GM18519 (cell line): Measurements from ENCODE around the gene VEZT.
"Not testable (repeated sequence)": the region's sequence is repeated elsewhere in the genome, so short reads cannot be mapped to it uniquely, and the experiment has no call there.

Experiments used
- ATAC-seq: cut with Tn5 transposase; IDR thresholded peaks from one replicate; pipeline ENCODE4 v1.9.1; 2021; ENCODE audit warnings: mild to moderate bottlenecking, moderate library complexity; ENCODE audit not compliant: unreplicated experiment, low FRiP score

Gene VEZT, protein sequence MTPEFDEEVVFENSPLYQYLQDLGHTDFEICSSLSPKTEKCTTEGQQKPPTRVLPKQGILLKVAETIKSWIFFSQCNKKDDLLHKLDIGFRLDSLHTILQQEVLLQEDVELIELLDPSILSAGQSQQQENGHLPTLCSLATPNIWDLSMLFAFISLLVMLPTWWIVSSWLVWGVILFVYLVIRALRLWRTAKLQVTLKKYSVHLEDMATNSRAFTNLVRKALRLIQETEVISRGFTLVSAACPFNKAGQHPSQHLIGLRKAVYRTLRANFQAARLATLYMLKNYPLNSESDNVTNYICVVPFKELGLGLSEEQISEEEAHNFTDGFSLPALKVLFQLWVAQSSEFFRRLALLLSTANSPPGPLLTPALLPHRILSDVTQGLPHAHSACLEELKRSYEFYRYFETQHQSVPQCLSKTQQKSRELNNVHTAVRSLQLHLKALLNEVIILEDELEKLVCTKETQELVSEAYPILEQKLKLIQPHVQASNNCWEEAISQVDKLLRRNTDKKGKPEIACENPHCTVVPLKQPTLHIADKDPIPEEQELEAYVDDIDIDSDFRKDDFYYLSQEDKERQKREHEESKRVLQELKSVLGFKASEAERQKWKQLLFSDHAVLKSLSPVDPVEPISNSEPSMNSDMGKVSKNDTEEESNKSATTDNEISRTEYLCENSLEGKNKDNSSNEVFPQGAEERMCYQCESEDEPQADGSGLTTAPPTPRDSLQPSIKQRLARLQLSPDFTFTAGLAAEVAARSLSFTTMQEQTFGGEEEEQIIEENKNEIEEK

DNA sequence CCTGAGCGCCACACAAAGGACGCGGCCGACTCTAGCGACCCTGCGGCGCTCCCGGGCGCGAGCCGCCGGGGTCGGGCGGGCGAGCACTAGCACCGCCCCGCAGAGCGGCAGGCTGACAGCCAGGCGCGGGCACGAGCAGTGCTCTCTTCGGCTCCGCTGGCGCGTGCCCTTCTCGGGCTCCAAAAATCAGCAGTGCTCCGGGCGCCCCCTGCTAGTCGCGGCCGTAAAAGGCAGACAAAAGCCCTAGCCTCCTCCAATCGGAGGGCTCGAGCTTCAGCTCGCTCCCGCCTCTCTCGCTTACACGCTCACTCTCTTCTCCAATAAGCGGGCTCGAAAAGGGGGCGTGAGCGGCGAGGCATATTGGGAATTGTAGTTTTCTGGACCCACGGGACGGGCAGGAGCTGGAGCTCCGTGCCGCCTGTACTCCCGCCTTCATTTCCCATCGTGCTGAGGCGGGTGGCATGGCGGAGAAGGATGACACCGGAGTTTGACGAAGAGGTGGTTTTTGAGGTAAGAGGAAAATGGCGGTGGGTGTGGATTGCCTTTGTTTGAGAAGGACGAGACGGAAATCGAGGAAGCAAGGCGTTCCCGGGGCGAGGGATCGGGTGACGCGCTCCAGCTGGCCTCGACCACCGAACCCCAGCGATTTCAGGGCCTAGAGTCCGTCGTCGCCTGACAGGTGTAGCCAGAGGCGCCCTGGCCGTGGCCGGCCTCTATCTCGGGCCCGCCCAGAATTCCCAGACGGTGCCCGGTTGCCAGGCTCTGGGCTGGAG is at the start of gene VEZT, which contains the start of gene FGD6:
TSS of gene VEZT (plus strand) at position 431 of the 773 bp plus-strand sequence. CDS start at position 475, 44 bp downstream.
TSS of gene FGD6 (minus strand) at position 91 of the 773 bp plus-strand sequence. CDS start 227 bp downstream, outside the sequence.
- peak; percentile 87 for ATAC-seq

DNA sequence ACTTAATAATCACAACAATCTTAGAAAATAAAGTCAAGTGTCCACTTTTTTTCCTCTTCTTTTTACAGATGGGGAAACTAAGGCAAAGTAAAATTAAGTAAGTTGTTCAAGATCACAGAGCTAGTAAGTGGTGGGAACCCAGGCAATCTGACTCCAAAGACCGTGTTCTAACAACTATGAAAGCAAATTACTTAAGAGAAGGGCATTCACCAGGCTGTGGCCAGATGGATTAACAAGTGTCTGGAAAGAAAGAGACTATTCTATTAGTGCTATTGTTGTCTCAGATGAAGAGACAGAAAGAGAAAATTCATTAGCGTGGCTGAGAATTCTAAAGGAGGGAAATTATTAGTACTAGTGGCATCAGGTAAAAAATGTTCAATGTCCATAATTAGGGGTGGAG is 48.9 kb upstream of the VEZT start:
- ATAC-seq, result no peak

DNA sequence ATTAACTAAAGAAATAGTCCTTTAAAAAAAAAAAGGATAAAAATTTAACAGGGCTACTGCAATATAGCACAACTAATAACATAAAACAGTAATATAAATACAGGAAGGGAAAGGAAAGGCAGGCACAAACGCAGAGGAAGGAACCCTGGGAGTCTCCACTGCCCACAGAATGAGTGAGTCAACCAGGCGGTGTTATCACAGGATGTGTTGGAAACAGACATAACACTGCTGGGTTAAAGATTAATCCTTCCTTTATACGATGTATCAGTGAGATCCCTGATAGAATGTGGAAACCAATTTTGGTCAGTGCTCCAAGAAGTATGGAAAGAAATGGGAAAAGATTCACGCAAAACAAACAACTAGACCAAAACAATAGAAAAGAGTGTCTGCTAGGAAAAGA is 48.2 kb upstream of the VEZT start:
- ATAC-seq, result no peak

DNA sequence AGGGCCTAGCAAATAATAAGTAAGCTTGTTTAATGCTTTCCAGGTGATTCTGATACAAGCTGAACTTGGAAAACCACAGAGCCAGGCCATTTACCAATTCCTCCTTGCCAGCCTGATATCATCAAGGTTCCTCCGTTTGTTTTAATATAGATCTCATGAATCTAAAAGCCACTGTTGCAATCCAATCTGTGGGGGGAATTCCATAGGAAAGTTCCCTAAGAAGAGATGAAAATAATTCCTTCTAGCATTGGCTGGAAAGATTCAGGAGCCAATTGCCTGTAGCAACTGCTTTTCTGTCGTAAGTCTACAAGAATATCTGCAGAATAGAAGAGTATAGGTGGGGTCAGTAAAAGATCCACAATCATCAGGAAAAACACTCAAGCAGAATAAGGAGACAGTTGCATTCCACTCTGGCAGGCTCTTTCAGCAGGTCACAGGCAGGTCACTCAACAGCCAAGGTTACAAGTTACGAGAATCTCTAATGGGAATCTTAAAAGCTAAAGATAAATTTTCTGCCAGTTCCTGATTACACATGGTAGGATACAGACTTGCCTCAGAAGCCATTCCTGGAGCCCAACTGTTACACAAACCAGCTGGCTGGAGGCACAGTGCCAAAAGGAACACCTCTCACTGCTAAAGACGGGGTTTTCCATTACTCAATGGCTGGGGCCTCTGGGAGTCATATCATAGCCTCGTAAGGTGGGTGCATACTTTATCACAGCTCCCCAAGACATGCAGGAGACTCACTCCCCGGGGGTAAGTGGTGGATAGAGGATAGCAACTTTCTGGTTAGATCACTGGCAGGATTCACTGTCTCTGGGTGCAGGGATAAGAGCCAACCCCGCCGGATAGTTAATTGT is 44.0 kb upstream of the VEZT start:
- ATAC-seq, result no peak

DNA sequence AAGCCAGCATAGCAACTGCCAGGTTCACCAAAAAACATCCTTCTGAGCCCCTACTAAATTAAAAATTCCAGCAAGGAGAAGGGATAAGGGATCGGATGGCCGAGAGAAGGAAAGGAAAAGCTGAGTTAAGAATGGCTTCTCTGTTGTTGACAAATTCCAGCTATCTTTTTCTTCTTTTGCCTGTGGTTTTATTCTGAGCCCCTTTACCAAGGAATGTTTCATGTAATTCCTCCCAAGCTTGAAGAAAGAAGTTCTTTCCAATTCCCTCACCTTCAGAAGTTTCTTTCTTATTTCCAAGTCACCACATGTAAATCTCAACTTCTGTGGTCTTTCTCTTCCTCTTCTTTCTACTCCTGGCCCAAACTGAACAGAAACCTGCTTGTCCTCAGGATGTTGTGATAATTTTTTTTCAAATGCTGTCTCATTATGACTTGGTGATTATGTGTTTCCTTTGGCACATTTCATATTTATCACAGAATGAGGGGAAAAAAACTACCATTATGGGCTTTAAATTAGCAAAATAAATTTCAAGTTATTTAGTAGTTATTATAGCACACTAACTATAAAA is 40.3 kb upstream of the VEZT start:
- ATAC-seq, result no peak

DNA sequence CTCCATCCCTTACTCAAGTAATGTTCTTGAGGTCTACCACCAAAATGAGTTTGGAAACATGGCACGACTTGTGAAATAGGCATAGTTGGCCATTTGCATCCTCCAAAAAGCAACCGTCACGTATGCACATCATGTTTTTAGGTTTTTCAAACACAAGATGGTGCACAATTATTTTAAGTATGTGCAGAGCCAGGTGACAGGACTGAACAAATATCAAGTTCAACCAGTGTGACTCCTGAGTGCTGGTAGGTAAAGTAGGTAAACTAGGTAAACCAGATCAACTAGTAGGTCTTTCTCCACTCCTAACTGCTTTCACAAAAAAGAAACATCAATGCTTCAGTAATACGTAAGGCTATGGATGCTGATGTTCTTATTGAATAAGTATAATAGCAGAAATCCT is 39.5 kb upstream of the VEZT start:
- no peak for ATAC-seq

DNA sequence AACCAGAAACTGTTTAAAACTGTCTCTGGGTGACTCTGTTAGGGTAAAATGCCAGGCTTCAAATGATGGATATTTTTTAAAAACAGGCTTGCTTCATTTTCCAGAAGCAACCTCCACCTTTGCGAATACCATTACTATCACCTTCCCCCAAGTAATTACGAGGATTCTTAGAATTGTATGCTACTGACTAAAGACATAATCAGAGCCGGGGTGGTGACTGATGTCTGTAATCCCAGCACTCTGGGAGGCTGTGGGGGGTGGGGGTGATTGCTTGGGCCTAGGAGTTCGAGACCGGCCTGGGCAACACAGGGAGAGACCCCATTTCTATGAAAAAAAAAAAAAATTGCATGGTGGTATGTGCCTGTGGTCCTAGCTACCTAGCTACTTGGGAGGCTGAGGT is 38.6 kb upstream of the VEZT start:
- ATAC-seq, result no peak

DNA sequence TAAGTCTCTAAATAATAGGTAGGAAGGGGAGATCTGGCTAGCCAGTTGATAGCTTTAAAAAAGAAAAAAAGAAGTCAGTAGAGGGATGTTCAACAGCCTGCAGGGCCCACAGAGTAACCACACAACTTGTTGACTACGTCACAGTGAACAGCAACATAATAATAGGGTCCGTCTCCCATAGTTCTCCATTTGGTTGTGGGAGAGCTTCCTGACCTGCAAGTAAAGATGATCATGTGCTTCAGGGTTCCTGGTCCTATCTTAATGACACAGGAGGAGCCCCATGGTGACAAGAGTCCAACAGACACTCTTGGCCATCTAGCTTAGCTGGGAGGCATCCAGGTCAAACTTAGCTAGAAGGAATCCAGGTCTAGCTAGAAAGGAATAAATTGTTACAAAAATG is 36.5 kb upstream of the VEZT start:
- no peak for ATAC-seq

DNA sequence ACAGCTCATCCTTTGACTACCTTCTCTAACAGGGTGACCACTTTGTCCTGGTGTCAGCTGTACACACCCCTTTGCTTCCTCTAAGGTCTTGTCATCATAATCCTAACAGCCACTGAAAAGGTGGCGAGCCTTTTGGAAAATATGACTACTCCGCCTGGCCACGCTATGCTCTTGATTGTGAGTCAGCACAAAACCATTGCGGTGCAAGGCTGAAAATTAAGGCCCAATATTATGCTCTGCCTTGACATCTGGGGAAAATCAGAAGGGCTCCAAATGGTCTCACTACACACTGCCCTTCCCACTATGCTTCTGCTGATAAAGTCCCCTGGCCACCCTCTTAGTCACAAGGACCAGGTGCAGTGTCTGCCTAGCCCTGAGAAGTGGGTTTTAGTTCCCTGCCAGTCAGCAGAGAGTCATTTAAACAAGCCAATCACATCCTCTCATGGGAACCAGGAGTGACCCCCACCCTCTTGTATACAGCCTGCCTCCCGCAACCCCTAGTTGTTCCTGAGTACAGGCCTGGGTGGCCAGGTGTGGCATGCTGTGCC is 34.7 kb upstream of the VEZT start:
- ATAC-seq, result no peak

DNA sequence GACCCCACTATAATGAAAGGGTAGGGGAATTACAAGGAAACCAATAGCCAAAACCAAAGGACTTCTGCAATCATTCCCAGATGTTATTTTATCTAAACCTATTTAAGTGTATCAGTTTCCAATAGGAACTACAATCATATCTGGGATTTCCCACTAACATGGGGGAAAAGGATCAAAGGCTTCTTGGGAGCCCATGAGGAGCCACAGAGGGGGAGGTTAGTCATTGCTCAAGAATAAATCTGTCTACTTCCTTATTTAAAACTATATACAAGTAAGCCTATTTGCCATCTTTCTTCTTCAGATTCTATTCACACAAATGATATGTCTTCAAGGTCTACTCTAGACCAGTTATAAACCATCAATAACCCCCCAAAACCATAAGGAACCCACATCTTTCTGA is 33.5 kb upstream of the VEZT start:
- ATAC-seq, result no peak

DNA sequence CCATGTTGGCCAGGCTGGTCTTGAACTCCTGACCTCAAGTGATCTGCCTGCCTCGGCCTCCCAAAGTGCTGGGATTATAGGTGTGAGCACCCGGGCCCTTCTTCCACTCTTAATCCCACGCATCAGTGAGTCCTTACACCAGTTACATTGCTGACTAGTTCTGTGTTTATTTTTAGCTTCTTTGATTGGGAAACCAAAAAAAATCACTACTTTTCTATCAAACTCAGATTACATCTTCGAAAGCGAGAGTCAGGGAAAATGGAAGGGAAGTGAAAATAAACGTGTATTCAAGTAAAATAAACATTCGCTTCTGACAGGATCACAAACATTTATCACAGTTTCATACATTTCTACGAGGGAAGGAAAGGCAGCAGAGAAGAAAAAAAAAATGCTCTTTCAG is 32.5 kb upstream of the VEZT start:
- no peak for ATAC-seq

DNA sequence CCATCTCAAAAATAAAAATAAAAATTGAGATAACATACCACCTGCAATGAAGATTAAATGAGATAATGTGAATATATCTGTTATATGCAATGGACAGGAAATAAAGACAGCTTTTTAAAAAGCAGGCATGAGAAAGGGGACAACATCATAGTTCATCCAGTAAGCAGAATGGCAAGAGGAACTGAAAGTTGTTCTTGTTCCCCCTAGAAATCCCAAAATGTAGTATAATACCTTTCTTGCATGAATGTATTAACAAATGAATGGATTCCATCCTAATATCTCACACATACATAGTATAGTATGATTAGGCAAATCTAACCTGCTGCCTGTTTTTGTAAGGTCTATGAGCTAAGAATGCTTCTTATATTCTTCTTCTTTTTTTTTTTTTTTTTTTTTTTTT is 31.8 kb upstream of the VEZT start:
- no peak for ATAC-seq

DNA sequence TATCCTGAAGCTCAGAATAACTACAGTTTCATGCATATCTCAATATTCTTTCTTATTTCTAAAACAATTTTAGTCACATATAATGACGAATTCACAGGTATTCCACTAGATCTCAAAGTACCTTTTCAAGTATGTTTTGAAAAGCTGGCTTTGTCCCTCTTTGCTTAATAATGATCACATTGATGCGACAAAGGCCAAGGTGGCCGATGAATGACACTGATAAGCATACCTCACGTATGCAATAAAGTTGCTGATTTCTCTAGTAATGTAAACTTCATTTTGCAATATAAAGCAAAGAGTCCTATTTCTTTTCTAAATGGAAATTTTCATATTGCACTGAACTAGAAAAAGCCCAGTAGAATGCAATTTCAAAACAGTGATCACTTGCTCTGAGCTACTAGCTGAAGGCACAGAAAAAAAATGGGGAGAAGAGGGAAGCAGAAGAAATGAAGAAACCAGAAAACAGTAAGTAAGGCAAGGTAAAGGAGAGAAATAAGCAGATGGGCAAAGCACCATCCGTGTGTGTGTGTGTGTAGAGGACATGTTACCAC is 29.7 kb upstream of the VEZT start:
- no peak for ATAC-seq

DNA sequence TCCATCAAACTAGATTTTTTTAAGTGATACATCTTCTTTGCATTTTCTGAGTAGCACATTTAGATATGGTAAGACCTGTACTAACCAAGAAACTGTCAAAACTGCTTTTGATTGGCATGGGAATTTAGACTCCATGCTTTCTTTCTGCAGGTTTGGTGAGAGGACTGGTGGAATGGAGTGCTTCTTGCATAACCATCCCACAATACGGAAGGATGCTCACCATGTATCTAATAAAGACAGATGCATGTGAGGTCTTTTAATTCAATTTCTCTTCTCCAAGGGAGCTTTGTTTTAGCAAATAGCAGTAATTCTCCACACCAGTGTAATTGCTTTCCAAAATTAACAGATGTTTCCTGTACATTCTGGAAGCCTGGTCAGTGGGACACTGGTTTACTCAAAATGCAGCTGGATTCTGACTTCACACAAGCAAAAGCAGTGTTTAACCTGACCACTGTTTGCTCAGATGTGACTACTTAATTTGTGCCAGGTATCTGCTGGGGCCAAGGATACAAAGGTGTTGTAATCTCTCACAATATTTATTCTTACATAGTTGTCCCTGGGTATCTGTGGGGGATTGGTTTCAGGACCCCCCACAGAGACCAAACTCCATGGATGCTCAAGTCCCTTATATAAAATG is 26.4 kb upstream of the VEZT start:
- no peak for ATAC-seq

DNA sequence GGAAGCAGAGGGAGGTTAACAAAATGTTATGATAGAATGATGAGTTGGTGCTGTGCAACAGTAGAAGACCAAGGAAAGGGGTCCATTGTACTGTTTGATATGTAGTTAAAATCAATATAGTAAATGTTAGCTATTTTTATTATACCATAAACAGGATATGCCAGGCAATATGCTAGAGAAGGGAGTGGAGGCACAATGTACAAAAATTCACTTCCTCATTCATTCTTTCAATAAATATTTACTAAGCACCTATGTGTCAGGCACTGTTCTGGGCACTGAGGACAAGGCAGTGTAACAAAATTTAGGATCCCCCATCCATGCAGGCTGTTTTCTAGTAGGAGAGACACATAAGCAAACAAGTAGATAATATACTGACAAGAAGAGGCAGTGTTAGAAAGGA is 25.3 kb upstream of the VEZT start:
- no peak for ATAC-seq

DNA sequence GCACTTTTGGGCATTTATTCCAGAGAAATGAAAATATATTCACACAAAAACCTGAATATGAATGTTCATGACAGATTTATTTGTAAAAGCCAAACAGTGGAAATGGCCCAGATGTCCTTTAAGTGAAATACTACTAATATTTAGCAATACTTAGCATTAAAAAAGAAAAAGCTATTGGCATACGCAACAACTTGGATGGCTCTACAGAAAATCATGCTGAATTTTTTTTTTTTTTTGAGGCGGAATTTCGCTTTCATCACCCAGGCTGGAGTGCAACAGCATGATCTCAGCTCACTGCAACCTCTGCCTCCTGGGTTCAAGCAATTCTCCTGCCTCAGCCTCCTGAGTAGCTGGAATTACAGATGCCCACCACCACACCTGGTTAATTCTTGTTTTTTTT is 24.5 kb upstream of the VEZT start:
- ATAC-seq, result no peak

DNA sequence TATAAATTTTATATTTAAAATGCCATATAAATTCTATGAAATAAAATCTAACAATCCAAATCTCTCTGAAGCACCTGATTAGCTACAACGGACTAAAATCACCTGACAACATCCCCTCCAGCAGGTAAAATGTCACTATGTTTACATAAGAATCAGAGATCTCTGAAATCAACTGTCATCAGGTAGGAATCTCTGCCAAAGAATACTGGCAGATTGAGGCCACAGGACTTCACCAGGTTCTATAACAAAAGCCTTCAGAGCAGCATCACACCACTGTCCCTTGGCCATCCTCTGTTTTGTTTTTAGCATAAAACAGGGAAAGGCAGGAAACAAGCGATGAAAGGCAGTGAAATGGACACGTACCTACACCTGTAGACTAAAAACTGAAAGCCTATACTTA is 22.5 kb upstream of the VEZT start:
- no peak for ATAC-seq

DNA sequence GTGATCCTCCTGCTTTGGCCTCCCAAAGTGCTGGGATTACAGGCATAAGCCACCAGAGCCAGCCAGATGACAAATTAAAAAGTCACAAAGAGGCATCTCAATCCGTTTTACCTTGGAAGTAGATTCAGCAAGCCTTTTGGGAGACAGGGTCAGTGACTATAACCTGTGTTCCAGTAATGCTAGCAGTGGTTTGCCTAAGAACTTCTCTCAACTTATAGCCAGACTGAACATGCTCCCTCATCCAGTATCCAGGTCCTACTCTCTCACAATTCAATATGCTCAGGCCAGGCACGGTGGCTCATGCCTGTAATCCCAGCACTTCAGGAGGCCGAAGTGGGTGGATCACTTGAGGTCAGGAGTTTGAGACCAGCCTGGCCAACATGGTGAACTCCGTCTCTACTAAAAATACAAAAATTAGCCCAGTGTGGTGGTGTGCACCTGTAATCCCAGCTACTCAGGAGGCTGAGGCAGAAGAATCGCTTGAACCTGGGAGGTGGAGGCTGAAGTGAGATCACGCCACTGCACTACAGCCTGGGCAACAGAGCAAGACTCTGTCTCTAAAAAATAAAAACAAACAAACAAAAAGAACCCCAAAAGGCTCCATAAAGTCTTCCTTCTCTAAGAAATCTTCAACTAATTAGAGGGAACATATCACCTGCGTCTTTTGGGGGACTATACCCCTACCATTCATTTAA is 20.6 kb upstream of the VEZT start:
- not testable (repeated sequence) for ATAC-seq
